ENCODE results near the gene SLC2A4RG.

DNA sequence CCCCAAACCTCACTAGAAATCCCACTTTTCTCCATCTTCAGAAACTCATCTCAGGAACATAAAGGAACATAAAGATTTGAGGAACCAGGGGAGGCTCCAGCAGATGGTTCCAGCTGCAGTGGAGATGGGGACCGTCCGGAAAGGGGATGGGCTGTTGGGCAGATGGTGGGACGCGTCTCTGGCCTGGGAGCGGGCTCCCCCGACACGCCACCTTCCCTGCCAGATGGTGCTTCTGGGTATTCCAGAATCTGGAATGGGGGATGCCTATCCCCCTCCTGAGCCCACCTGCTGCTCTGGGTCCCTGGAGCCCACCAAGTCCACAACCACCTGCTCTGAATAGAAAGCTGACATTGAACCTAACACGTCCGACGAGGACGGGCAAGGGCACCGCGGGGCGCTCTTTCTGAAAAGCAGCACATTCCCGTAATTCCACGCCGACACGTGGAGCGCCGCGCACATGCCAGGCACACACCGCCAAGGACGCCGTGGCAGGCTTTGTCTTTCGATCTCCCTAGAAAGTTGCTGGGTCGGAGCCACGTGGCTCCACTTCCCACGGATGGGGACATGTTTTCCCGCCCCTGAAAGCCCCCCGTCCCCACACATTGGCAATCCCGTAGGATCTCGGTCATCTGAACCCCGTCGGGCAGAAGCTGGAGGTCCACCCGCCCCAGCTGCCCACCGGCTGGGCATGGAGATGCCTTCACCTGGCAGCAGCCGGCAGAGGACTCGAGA is 27.3 kb downstream of the SLC2A4RG start:
- TF ChIP-seq POLR2A (IDR thresholded peaks at IDR 0.05) (no peak), CTCF (IDR thresholded peaks at IDR 0.05) (no peak)
